H1 (cell line): ENCODE results near the gene EFCAB6. TPM values are rescaled to one million over a fixed set of nuclear protein-coding genes. Genes with fewer than 3 reads are reported as not detected.

Experiments
- CTCF ChIA-PET: fragments of 300-600 bp; sonication (Branson Sonifier 250); formaldehyde crosslinking; loops from one replicate; lab custom pipeline; 2021; ENCODE audit not compliant: partially characterized antibody; lab: Charles Lee
- POLR2A ChIA-PET: fragments of 300-600 bp; sonication (Branson Sonifier 250); formaldehyde crosslinking; loops from one replicate; lab custom pipeline; 2021; ENCODE audit warnings: inconsistent platforms; ENCODE audit not compliant: partially characterized antibody; lab: Charles Lee
- DNase-seq, 2 experiments: peaks; one replicate each; pipeline versions ENCODE4 v3.0.0 to v3.0.0-alpha.2; 2010 to 2022; ENCODE audit warnings: low spot score in 2 of 2, low read depth in 1 of 2, mixed read lengths in 1 of 2
- FAIRE-seq: peaks from 2 replicates; lab custom pipeline; 2011; peaks lifted over from hg19 to GRCh38; lab: Jason Lieb, UNC
- H2AFZ ChIP-seq: 2 replicates; pipeline ENCODE4 v1.8.1; 2012; ENCODE audit warnings: low read length, inconsistent platforms
- H2AK5ac ChIP-seq: 2 replicates; pipeline ENCODE4 v1.6.1; 2013; ENCODE audit warnings: low read depth, low read length
- H2BK120ac ChIP-seq: replicated peaks from 2 replicates; pipeline ENCODE3; 2013; ENCODE audit warnings: low read depth, low read length, inconsistent platforms
- H2BK12ac ChIP-seq: 2 replicates; pipeline ENCODE4 v1.6.1; 2013; ENCODE audit warnings: low read depth, low read length
- H2BK15ac ChIP-seq: 2 replicates; pipeline ENCODE4 v1.6.1; 2013; ENCODE audit warnings: low read length
- H2BK20ac ChIP-seq: 2 replicates; pipeline ENCODE4 v1.6.1; 2013; ENCODE audit warnings: low read length
- H2BK5ac ChIP-seq: 2 replicates; pipeline ENCODE4 v1.6.1; 2013; ENCODE audit warnings: low read depth, low read length
- H3K14ac ChIP-seq: 2 replicates; pipeline ENCODE4 v1.6.1; 2013; ENCODE audit warnings: inconsistent platforms; ENCODE audit not compliant: insufficient read length
- H3K18ac ChIP-seq: 2 replicates; pipeline ENCODE4 v1.6.1; 2013; ENCODE audit warnings: low read length; ENCODE audit errors: extremely low read depth
- H3K23ac ChIP-seq: 2 replicates; pipeline ENCODE4 v1.6.1; 2013; ENCODE audit warnings: inconsistent platforms; ENCODE audit not compliant: insufficient read length
- H3K23me2 ChIP-seq: 2 replicates; pipeline ENCODE4 v1.6.1; 2013; ENCODE audit warnings: low read depth, low read length
- H3K27ac ChIP-seq: 2 replicates; pipeline ENCODE4 v1.6.1; 2011; ENCODE audit warnings: low read depth, low read length, inconsistent platforms
- H3K27me3 ChIP-seq, 4 experiments: replicated peaks in 1 of 4; 1 replicate in 1 of 4; 2 replicates in 3 of 4; pipeline versions ENCODE4 v1.6.1 to v1.8.1; 2011 to 2013; ENCODE audit warnings: low read length in 3 of 4, mild to moderate bottlenecking in 3 of 4, inconsistent platforms in 2 of 4, mixed read lengths in 2 of 4, moderate library complexity in 1 of 4; ENCODE audit not compliant: control insufficient read depth in 3 of 4, insufficient read depth in 3 of 4; ENCODE audit errors: extremely low read depth in 1 of 4
- H3K36me3 ChIP-seq, 4 experiments: 2 replicates each; pipeline versions ENCODE4 v1.6.1 to v1.8.1; 2011 to 2013; ENCODE audit warnings: mild to moderate bottlenecking in 4 of 4, low read length in 3 of 4, moderate library complexity in 2 of 4, control low read depth in 1 of 4, inconsistent platforms in 1 of 4; ENCODE audit not compliant: insufficient read depth in 4 of 4, control insufficient read depth in 2 of 4
- H3K4ac ChIP-seq: replicated peaks from 2 replicates; pipeline ENCODE3; 2013; ENCODE audit warnings: low read length, low read depth, mixed read lengths, inconsistent platforms; ENCODE audit not compliant: insufficient read length
- H3K4me1 ChIP-seq, 4 experiments: replicated peaks in 1 of 4; 1 replicate in 1 of 4; 2 replicates in 3 of 4; pipeline versions ENCODE4 v1.6.1 to v1.8.1; 2011 to 2013; ENCODE audit warnings: low read length in 3 of 4, inconsistent platforms in 2 of 4, mixed read lengths in 1 of 4; ENCODE audit not compliant: insufficient read depth in 4 of 4, control insufficient read depth in 3 of 4
- H3K4me2 ChIP-seq, 2 experiments: 2 replicates each; pipeline versions ENCODE4 v1.6.1 to v1.8.1; 2011 to 2013; ENCODE audit warnings: low read depth in 2 of 2, low read length in 2 of 2, control low read depth in 1 of 2, inconsistent platforms in 1 of 2, mild to moderate bottlenecking in 1 of 2; ENCODE audit not compliant: insufficient read depth in 1 of 2
- H3K4me3 ChIP-seq, 4 experiments: fragments of 200-600, 300-600 bp in 1 of 4; sonication (generic), shearing (Covaris generic), sonication (Bioruptor Twin) in 1 of 4; 2 replicates each; pipeline versions ENCODE4 v1.5.1 to v1.8.1; 2011 to 2016; ENCODE audit warnings: low read length in 4 of 4, low read depth in 3 of 4, control low read depth in 2 of 4, inconsistent platforms in 2 of 4, mild to moderate bottlenecking in 2 of 4, mixed read lengths in 1 of 4, moderate library complexity in 1 of 4; ENCODE audit not compliant: insufficient read depth in 2 of 4; ENCODE audit errors: extremely low read depth in 1 of 4
- H3K56ac ChIP-seq: replicated peaks from 2 replicates; pipeline ENCODE3; 2013; ENCODE audit warnings: low read depth, mild to moderate bottlenecking, mixed read lengths, low read length, inconsistent platforms; ENCODE audit not compliant: insufficient read length
- H3K79me1 ChIP-seq: 2 replicates; pipeline ENCODE4 v1.6.1; 2013; ENCODE audit warnings: low read depth, low read length, control low read depth
- H3K79me2 ChIP-seq, 2 experiments: 2 replicates each; pipeline versions ENCODE4 v1.6.1 to v1.8.1; 2012 to 2013; ENCODE audit warnings: low read length in 2 of 2, mild to moderate bottlenecking in 2 of 2, inconsistent platforms in 1 of 2; ENCODE audit not compliant: insufficient read depth in 2 of 2, control insufficient read depth in 1 of 2
- H3K9ac ChIP-seq, 4 experiments: replicated peaks in 1 of 4; 1 replicate in 1 of 4; 2 replicates in 3 of 4; pipeline versions ENCODE4 v1.6.1 to v1.8.1; 2011 to 2013; ENCODE audit warnings: low read depth in 3 of 4, low read length in 3 of 4, control low read depth in 2 of 4, mild to moderate bottlenecking in 2 of 4, moderate library complexity in 2 of 4, inconsistent platforms in 1 of 4; ENCODE audit errors: extremely low read depth in 1 of 4
- H3K9me3 ChIP-seq, 2 experiments: 2 replicates each; pipeline versions ENCODE4 v1.6.1 to v1.8.1; 2012 to 2013; ENCODE audit warnings: mild to moderate bottlenecking in 2 of 2, moderate library complexity in 2 of 2, control low read depth in 1 of 2, inconsistent platforms in 1 of 2, low read depth in 1 of 2, low read length in 1 of 2, mixed read lengths in 1 of 2; ENCODE audit not compliant: insufficient read depth in 2 of 2
- H4K20me1 ChIP-seq, 2 experiments: replicated peaks in 1 of 2; 2 replicates each; pipeline versions ENCODE3 to v1.8.1; 2011 to 2013; ENCODE audit warnings: inconsistent platforms in 2 of 2, low read length in 2 of 2, mild to moderate bottlenecking in 1 of 2; ENCODE audit not compliant: insufficient read depth in 2 of 2, control insufficient read depth in 1 of 2
- H4K5ac ChIP-seq: 2 replicates; pipeline ENCODE4 v1.6.1; 2013; ENCODE audit warnings: low read length, low read depth, mixed read lengths, inconsistent platforms; ENCODE audit not compliant: insufficient read length
- H4K8ac ChIP-seq: 2 replicates; pipeline ENCODE4 v1.8.0; 2013; ENCODE audit warnings: mild to moderate bottlenecking, moderate library complexity, low read length, inconsistent platforms; ENCODE audit not compliant: insufficient read depth; ENCODE audit errors: extremely low read depth
- H4K91ac ChIP-seq: replicated peaks from 2 replicates; pipeline ENCODE3; 2013; ENCODE audit warnings: low read length, mixed read lengths, inconsistent platforms; ENCODE audit not compliant: insufficient read length
- BRCA1 ChIP-seq: IDR thresholded peaks from 2 replicates; pipeline ENCODE4 v1.6.1; 2012; ENCODE audit warnings: low read depth, low read length, improper control_type of control experiment
- CEBPB ChIP-seq: IDR thresholded peaks from 2 replicates; pipeline ENCODE4 v1.6.1; 2012; ENCODE audit warnings: low read depth, low read length
- CHD2 ChIP-seq: IDR thresholded peaks from 2 replicates; pipeline ENCODE4 v1.6.1; 2012; ENCODE audit warnings: low read length, improper control_type of control experiment
- CTBP2 ChIP-seq: IDR thresholded peaks from 2 replicates; pipeline ENCODE4 v1.7.0; 2011; ENCODE audit warnings: borderline replicate concordance, mild to moderate bottlenecking, moderate library complexity, mixed read lengths, low read length; ENCODE audit not compliant: insufficient read depth, insufficient read length
- EZH2 ChIP-seq: fragments of 200-600 bp; sonication (generic); IDR thresholded peaks from 2 replicates; pipeline ENCODE4 v1.7.1; 2012; ENCODE audit warnings: low read depth, mild to moderate bottlenecking, moderate library complexity, low read length, inconsistent platforms; ENCODE audit not compliant: severe bottlenecking
- RBBP5 ChIP-seq: IDR thresholded peaks from 2 replicates; pipeline ENCODE4 v1.7.1; 2012; ENCODE audit warnings: low read depth, mild to moderate bottlenecking, inconsistent platforms, low read length, moderate library complexity, borderline replicate concordance
- RNF2 ChIP-seq: fragments of 200-900, 300-1000 bp; sonication (generic); IDR thresholded peaks from 2 replicates; pipeline ENCODE4 v1.7.1; 2016; ENCODE audit warnings: borderline replicate concordance, low read depth, mild to moderate bottlenecking, antibody characterized with exemption, low read length; ENCODE audit not compliant: poor library complexity, severe bottlenecking; ENCODE audit errors: missing control alignments
- WGBS, 2 experiments: shearing (Covaris generic) in 1 of 2; methylation state at CpG; one replicate each; pipeline versions ENCODE4 v1.1.6 to v1.1.7; 2013 to 2015; ENCODE audit warnings: low lambda C conversion rate in 2 of 2, mixed read lengths in 2 of 2, inconsistent platforms in 1 of 2, low coverage in 1 of 2, missing lambda C conversion rate in 1 of 2; ENCODE audit not compliant: insufficient replicate concordance in 2 of 2, insufficient coverage in 1 of 2, insufficient read length in 1 of 2; ENCODE audit errors: extremely low coverage in 1 of 2, missing lambda C conversion rate in 1 of 2; 5-methylcytosine and 5-hydroxymethylcytosine counted together
- polyA plus RNA-seq, 7 experiments: library from polyadenylated mRNA; depleted of rRNA in 3 of 7; stranded (reverse) in 5 of 7; unstranded in 2 of 7; fragments of >200 nt in 5 of 7; fragments of 200-250 nt in 2 of 7; gene quantifications; 1 replicate in 5 of 7; 2 replicates in 1 of 7; 4 replicates in 1 of 7; pipeline versions ENCODE4 v1.2.1 to v1.2.3, GENCODE V29; 2011 to 2013; ENCODE audit warnings: missing spikeins in 2 of 7, mixed read lengths in 2 of 7
- total RNA-seq: library from RNA; stranded (reverse); fragmentation: NEBNext Ultra II Directional; extraction: Animal tissue kit (Norgen Biotek cat#: 25700); gene quantifications from 2 replicates; pipeline ENCODE4 v1.2.1, GENCODE V29; 2021

EFCAB6 gene
- total and polyA plus RNA-seq, 2 of the 8 experiments (the other 6 are each of a cell fraction or from before 2014, with no cell fraction given) = 0.32 to 1.7 TPM

DNA sequence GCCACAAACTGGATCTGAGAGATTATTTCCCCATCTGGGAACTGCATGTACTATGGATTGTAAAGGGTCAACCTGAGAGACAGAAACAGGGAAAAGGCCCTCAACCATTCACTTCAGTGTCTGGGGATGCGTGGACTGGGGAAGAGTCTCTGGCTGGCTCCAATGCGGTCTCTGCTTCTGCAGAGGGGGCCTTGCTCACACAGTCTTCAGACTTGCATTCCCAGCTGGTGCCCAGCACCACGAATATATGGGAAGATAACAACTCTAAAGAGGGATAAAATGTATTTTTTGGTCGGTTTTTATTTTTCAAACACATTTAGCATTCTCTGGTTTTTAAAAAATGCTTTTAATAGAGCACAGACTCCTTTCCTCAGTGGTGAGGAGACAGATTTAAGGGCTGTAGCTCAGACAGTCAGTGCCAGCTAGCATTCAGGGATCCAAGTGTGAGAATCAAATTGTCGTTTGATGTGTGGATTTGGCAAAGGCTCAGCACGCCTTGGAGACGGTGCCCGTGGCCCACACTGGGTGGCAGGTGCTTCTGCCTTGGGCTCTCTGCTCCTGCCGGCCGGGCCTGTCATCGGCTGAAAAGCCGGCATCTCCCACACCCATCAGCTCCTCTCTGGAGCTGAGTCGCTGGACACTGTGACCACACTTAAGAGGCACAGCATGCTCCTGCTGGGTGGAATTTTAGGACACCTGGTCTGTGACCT lies 8.0 kb upstream of the EFCAB6 start:
- ChIA-PET POLR2A (no interaction called here), CTCF (interaction anchor here (1.4 kb wide), 1 partner anchor 65 kb away, joined by 6 read pairs; no protein-coding TSS in a partner anchor)
- no peaks in the 10 kb centered on the region for H3K36me3 ChIP-seq
- H3K9ac ChIP-seq = no peak overlapping the region
- no peak overlapping the region for H2BK120ac ChIP-seq
- H3K18ac ChIP-seq = no peak overlapping the region
- no peaks in the 10 kb centered on the region for H3K27me3 ChIP-seq
- H3K4me1 ChIP-seq = peaks cover 0 to 21% (median 14%) of the 10 kb centered on the region in 4 experiments; a peak in 6 of 7 replicates
- TF ChIP-seq BRCA1 = no peak
- no peak for TF ChIP-seq RNF2
- TF ChIP-seq RBBP5 = no peak
- TF ChIP-seq EZH2 = no peak
- no peak for TF ChIP-seq CHD2
- no peak for TF ChIP-seq CEBPB
- no peak for TF ChIP-seq CTBP2
- no peak overlapping the region for H3K4me2 ChIP-seq
- FAIRE-seq (no peak), DNase-seq (no peak)
- H2AK5ac ChIP-seq = no peak overlapping the region
- H4K5ac ChIP-seq = no peak overlapping the region
- no peak overlapping the region for H3K4me3 ChIP-seq
- no peak overlapping the region for H3K23ac ChIP-seq
- H2BK15ac ChIP-seq = no peak overlapping the region
- no peaks in the 10 kb centered on the region; the same call in 1 of the 2 replicates for H3K23me2 ChIP-seq
- no peak overlapping the region for H2AFZ ChIP-seq
- H3K79me1 ChIP-seq = peaks cover 2% of the 10 kb centered on the region; the same call in 1 of the 2 replicates
- H3K14ac ChIP-seq = no peak overlapping the region
- 90% methylated on average over 13 of the region's 13 CpGs; no CpG with 5 or more reads in 1 of the 2 experiments for WGBS, 2 experiments
- no peak overlapping the region for H2BK12ac ChIP-seq
- H4K91ac ChIP-seq = no peak overlapping the region
- H2BK5ac ChIP-seq = no peak overlapping the region
- no peak overlapping the region for H3K27ac ChIP-seq
- H4K20me1 ChIP-seq = peaks cover 0 to 8% of the 10 kb centered on the region in 2 experiments
- no peak overlapping the region for H3K4ac ChIP-seq
- no peak overlapping the region for H3K56ac ChIP-seq
- no peaks in the 10 kb centered on the region for H3K9me3 ChIP-seq
- H4K8ac ChIP-seq = no peak overlapping the region
- H3K79me2 ChIP-seq = no peaks in the 10 kb centered on the region
- H2BK20ac ChIP-seq = no peak overlapping the region
